Occipital lobe (tissue), 3 donors: Measurements from ENCODE around the gene RRP15. TPM values are rescaled to one million over a fixed set of nuclear protein-coding genes. Genes with fewer than 3 reads are reported as not detected.

Experiments
- DNase-seq: peaks from one replicate; lab custom pipeline; 2025; lab: John Stamatoyannopoulos, UW
- small RNA-seq: library from RNA; depleted of rRNA; stranded (forward); fragments of <200 nt; gene quantifications from one replicate; pipeline ENCODE3, GENCODE V24; 2014
- total RNA-seq: library from RNA; depleted of rRNA; stranded (reverse); fragments of >200 nt; gene quantifications from one replicate; pipeline ENCODE4 v1.2.3, GENCODE V29; 2014

Gene RRP15
- total RNA-seq, 1 donor from 2014 or later, result 22.3 TPM

- DNase-seq, result no peak
These were observed 99.5 kb downstream of the RRP15 start for GRCh38 chr1:218384581-218384993.

Small RNA genes within 50 kb of the gene (small RNA-seq; reads per million reads assigned to genes)
- not detected for gene AC096638.1

Other genes starting within 250 kb of the RRP15 start
- gene TGFB2, start 60.0 kb downstream of the RRP15 start, total RNA-seq, result 61.8 TPM